HCT116 (cell line): ENCODE results near the gene SSTR3. TPM values are rescaled to one million over a fixed set of nuclear protein-coding genes. Genes with fewer than 3 reads are reported as not detected.
A peak's percentile ranks its signal among the peaks of the same experiment; 100 is the strongest.

Experiments used
- ATAC-seq: fragments of 200-7000 bp; cut with Tn5 transposase; 2 replicates; pipeline ENCODE4 v1.9.1; 2020; ENCODE audit warnings: mild to moderate bottlenecking, moderate library complexity
- BruUV-seq: library from RNA; stranded (reverse); fragments of 400-500 nt; replicated peaks from 2 replicates; lab custom pipeline; 2021; lab: Mats Ljungman, UMichigan
- CTCF ChIA-PET: fragments of 300-600 bp; sonication (Branson Sonifier 250); formaldehyde crosslinking; loops from one replicate; lab custom pipeline; 2021; ENCODE audit warnings: antibody characterized with exemption; lab: Charles Lee
- POLR2A ChIA-PET: fragments of 300-600, 350-600 bp; sonication (Branson Sonifier 250); formaldehyde crosslinking; loops from one replicate; lab custom pipeline; 2021; ENCODE audit warnings: antibody characterized with exemption; lab: Charles Lee
- RAD21 ChIA-PET, 2 experiments: fragments of 300-600 bp; sonication (Branson Sonifier 250); formaldehyde crosslinking; loops; one replicate each; lab custom pipeline; 2023; ENCODE audit warnings: low total read pairs in 2 of 2; ENCODE audit not compliant: uncharacterized antibody in 2 of 2, unreplicated experiment in 2 of 2, low non-redundant PET in 1 of 2; lab: Charles Lee
- DNase-seq: peaks from one replicate; pipeline ENCODE4 v3.0.0-alpha.2; 2010; ENCODE audit warnings: low read depth, low spot score
- H2AFZ ChIP-seq: fragments of 200-600 bp; shearing (Covaris generic), sonication (generic); 2 replicates; pipeline ENCODE4 v1.6.1; 2017; ENCODE audit warnings: low read depth, mixed run types, mixed read lengths, antibody characterized with exemption, low read length; ENCODE audit not compliant: poor library complexity, severe bottlenecking
- H3K27ac ChIP-seq: 2 replicates; pipeline ENCODE4 v1.5.1; 2012; ENCODE audit warnings: low read depth, low read length
- H3K27me3 ChIP-seq: fragments of 200-600 bp; sonication (generic); 2 replicates; pipeline ENCODE4 v1.6.1; 2016; ENCODE audit warnings: mixed run types, low read length, mixed read lengths; ENCODE audit not compliant: insufficient read depth
- H3K36me3 ChIP-seq, 2 experiments: fragments of 200-500 bp in 1 of 2; fragments of 200-600 bp in 1 of 2; sonication (Bioruptor generic) in 1 of 2; sonication (generic) in 1 of 2; 2 replicates each; pipeline versions ENCODE4 v1.5.1 to v1.6.1; 2014 to 2016; ENCODE audit warnings: low read length in 2 of 2, inconsistent platforms in 1 of 2, mixed read lengths in 1 of 2, mixed run types in 1 of 2; ENCODE audit not compliant: insufficient read depth in 2 of 2, control insufficient read depth in 1 of 2
- H3K4me1 ChIP-seq, 2 experiments: fragments of 200-600 bp in 1 of 2; sonication (generic) in 1 of 2; 2 replicates each; pipeline versions ENCODE4 v1.5.1 to v1.6.1; 2012 to 2017; ENCODE audit warnings: low read length in 2 of 2, inconsistent platforms in 1 of 2, mild to moderate bottlenecking in 1 of 2, mixed read lengths in 1 of 2, mixed run types in 1 of 2, moderate library complexity in 1 of 2; ENCODE audit not compliant: insufficient read depth in 2 of 2, control insufficient read depth in 1 of 2
- H3K4me2 ChIP-seq: fragments of 200-600 bp; sonication (generic); 2 replicates; pipeline ENCODE4 v1.6.1; 2017; ENCODE audit warnings: mixed run types, low read length, mixed read lengths
- H3K4me3 ChIP-seq, 2 experiments: fragments of 200-600 bp in 1 of 2; sonication (generic) in 1 of 2; replicated peaks in 1 of 2; 2 replicates each; pipeline ENCODE4 v1.5.1; 2011 to 2016; ENCODE audit warnings: low read length in 2 of 2, control low read depth in 1 of 2, low read depth in 1 of 2, mild to moderate bottlenecking in 1 of 2, mixed read lengths in 1 of 2, mixed run types in 1 of 2
- H3K79me2 ChIP-seq: fragments of 200-600 bp; sonication (generic); 2 replicates; pipeline ENCODE4 v1.6.1; 2017; ENCODE audit warnings: mild to moderate bottlenecking, mixed run types, low read length, moderate library complexity, mixed read lengths; ENCODE audit not compliant: insufficient read depth
- H3K9ac ChIP-seq: fragments of 200-600 bp; sonication (generic); 2 replicates; pipeline ENCODE4 v1.6.1; 2016; ENCODE audit warnings: low read length, mixed read lengths
- H3K9me2 ChIP-seq: fragments of 200-600 bp; sonication (generic), shearing (Covaris generic); 2 replicates; pipeline ENCODE4 v1.6.1; 2017; ENCODE audit warnings: mixed run types, mild to moderate bottlenecking, moderate library complexity; ENCODE audit not compliant: insufficient read depth
- H3K9me3 ChIP-seq, 2 experiments: fragments of 200-500 bp in 1 of 2; fragments of 200-600 bp in 1 of 2; sonication (Bioruptor generic) in 1 of 2; sonication (generic) in 1 of 2; 2 replicates each; pipeline ENCODE4 v1.6.1; 2014 to 2017; ENCODE audit warnings: low read length in 2 of 2, mixed read lengths in 2 of 2, inconsistent platforms in 1 of 2, low read depth in 1 of 2, mild to moderate bottlenecking in 1 of 2, mixed run types in 1 of 2, moderate library complexity in 1 of 2; ENCODE audit not compliant: control insufficient read depth in 1 of 2, insufficient read depth in 1 of 2
- H4K20me1 ChIP-seq: fragments of 200-600 bp; sonication (generic), shearing (Covaris generic); 2 replicates; pipeline ENCODE4 v1.6.1; 2017; ENCODE audit warnings: mixed run types, mild to moderate bottlenecking, moderate library complexity; ENCODE audit not compliant: insufficient read depth
- ATF3 ChIP-seq: IDR thresholded peaks from 2 replicates; pipeline ENCODE4 v1.6.1; 2012
- CBX3 ChIP-seq: IDR thresholded peaks from 2 replicates; pipeline ENCODE4 v1.6.1; 2012; ENCODE audit warnings: low read depth
- MAX ChIP-seq: IDR thresholded peaks from 2 replicates; pipeline ENCODE4 v1.6.1; 2012
- POLR2AphosphoS5 ChIP-seq: IDR thresholded peaks from 2 replicates; pipeline ENCODE4 v1.6.1; 2011; ENCODE audit warnings: mild to moderate bottlenecking, low read depth, low read length, moderate library complexity
- SIN3A ChIP-seq: IDR thresholded peaks from 2 replicates; pipeline ENCODE4 v1.6.1; 2012; ENCODE audit warnings: low read depth
- intact Hi-C: fragments of 100-400 bp; cut with micrococcal nuclease; formaldehyde crosslinking; loops from 2 replicates; pipeline ENCODE4 v1.10.0; 2022
- total RNA-seq: library from RNA; stranded (reverse); gene quantifications from one replicate; pipeline ENCODE4 v1.2.1, GENCODE V29; 2021; ENCODE audit not compliant: unreplicated experiment

The SSTR3 gene
- total RNA-seq, 1 experiment from 2014 or later = not detected

DNA sequence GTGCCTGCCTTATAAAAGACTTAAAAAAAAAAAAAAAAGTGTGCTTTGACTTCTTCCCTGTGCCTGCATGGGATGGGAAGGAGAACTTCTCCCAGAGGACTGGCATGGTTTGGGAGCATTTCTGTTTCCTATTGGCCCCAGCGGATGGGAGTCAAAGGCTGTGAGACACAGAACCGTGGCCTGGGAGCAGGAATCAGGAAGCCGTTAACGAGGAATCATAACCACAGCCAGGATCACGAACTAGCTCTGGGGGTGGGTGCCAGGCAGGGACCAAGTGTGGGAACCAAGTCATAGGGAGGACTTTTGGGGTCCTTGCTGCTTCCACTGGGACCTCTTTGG is 24.8 kb downstream of the SSTR3 start:
- H3K27me3 ChIP-seq = no peaks in the 10 kb centered on the region

GRCh38 chr22:37186997-37187522 is 25.2 kb downstream of the SSTR3 start:
- no peaks in the 10 kb centered on the region for H4K20me1 ChIP-seq
- no peaks in the 10 kb centered on the region for H3K9me2 ChIP-seq
- no peak for DNase-seq
- H3K4me1 ChIP-seq = peaks cover 51 to 63% of the 10 kb centered on the region in 2 experiments
- TSS peak; percentile 82 for BruUV-seq
- ChIA-PET POLR2A (interaction anchor here (0.6 to 2.7 kb wide), 7 partner anchors 9 to 62 kb away, joined by 3 to 29 read pairs (median 4); no protein-coding TSS in a partner anchor), CTCF (interaction anchor here (0.7 to 1.6 kb wide), 6 partner anchors 10 to 73 kb away, joined by 3 to 9 read pairs (median 4); no protein-coding TSS in a partner anchor), RAD21 (interaction anchor here (1.0 to 1.7 kb wide), 3 partner anchors 10 to 12 kb away, joined by 3 to 7 read pairs (median 5); no protein-coding TSS in a partner anchor)
- no peak for TF ChIP-seq CBX3
- peak; percentile 74 for TF ChIP-seq POLR2AphosphoS5
- peak; percentile 21; the same call in 1 of the 2 replicates for TF ChIP-seq MAX
- H3K9ac ChIP-seq = peak overlapping the region; percentile 84
- H3K36me3 ChIP-seq = no peaks in the 10 kb centered on the region
- H3K9me3 ChIP-seq = no peaks in the 10 kb centered on the region
- peak overlapping the region; percentile 58 to 67 for H3K4me3 ChIP-seq
- peak overlapping the region; percentile 96 for H3K4me2 ChIP-seq
- no peaks in the 10 kb centered on the region for H3K27me3 ChIP-seq
- H3K79me2 ChIP-seq = no peaks in the 10 kb centered on the region
- peak overlapping the region; percentile 100 for H3K27ac ChIP-seq
- ATAC-seq = peak; percentile 49
- no peak overlapping the region for H2AFZ ChIP-seq
- intact Hi-C loops = no loop called here

More for the DNA sequence above, 24.8 kb downstream of the SSTR3 start:
- ATAC-seq = peak; percentile 20
- TF ChIP-seq ATF3 = no peak
- TF ChIP-seq SIN3A = no peak
- Histone ChIP-seq H3K27ac (peak overlapping the region; percentile 100), H3K4me2 (peak overlapping the region; percentile 96), H3K36me3 (no peaks in the 10 kb centered on the region), H3K4me1 (peaks cover 51 to 67% of the 10 kb centered on the region in 2 experiments), H3K9me3 (no peaks in the 10 kb centered on the region), H3K9me2 (no peaks in the 10 kb centered on the region), H4K20me1 (no peaks in the 10 kb centered on the region), H3K9ac (peak overlapping the region; percentile 84), H2AFZ (no peak overlapping the region), H3K4me3 (peak overlapping the region; percentile 58 to 67), H3K79me2 (no peaks in the 10 kb centered on the region)
- CTCF ChIA-PET = interaction anchor here (1.3 to 1.6 kb wide), 3 partner anchors 10 to 72 kb away, joined by 4 to 9 read pairs (median 8); no protein-coding TSS in a partner anchor
- no peak for DNase-seq
- intact Hi-C loops = no loop called here
- RAD21 ChIA-PET = interaction anchor here (1.0 to 1.7 kb wide), 3 partner anchors 10 to 12 kb away, joined by 3 to 7 read pairs (median 5); no protein-coding TSS in a partner anchor
- POLR2A ChIA-PET = interaction anchor here (0.6 to 2.7 kb wide), 6 partner anchors 10 to 411 kb away, joined by 3 to 29 read pairs (median 5); partner anchors contain the start of gene IFT27
- no TSS peak for BruUV-seq
